Liver (tissue), 9 donors: Measurements from ENCODE around the gene COBL. TPM values are rescaled to one million over a fixed set of nuclear protein-coding genes. Genes with fewer than 3 reads are reported as not detected.

Experiments
- DNase-seq: peaks from one replicate; pipeline ENCODE4 v3.0.0-alpha.2; 2017; ENCODE audit warnings: low spot score
- H3K27ac ChIP-seq, 2 donors: one replicate each; pipeline ENCODE4 v1.7.0; 2013; ENCODE audit warnings: inconsistent platforms in 2 of 2, low read length in 2 of 2, control low read depth in 1 of 2, low read depth in 1 of 2, mild to moderate bottlenecking in 1 of 2
- H3K27me3 ChIP-seq, 4 donors: one replicate each; pipeline versions ENCODE4 v1.6.1 to v1.7.0; 2013; ENCODE audit warnings: low read length in 3 of 4, inconsistent platforms in 1 of 4, mild to moderate bottlenecking in 1 of 4, moderate library complexity in 1 of 4; ENCODE audit not compliant: control insufficient read depth in 4 of 4, insufficient read depth in 4 of 4
- H3K36me3 ChIP-seq, 4 donors: one replicate each; pipeline versions ENCODE4 v1.6.1 to v1.7.0; 2013; ENCODE audit warnings: low read length in 3 of 4, mild to moderate bottlenecking in 3 of 4, low read depth in 1 of 4, moderate library complexity in 1 of 4; ENCODE audit not compliant: control insufficient read depth in 4 of 4, insufficient read depth in 3 of 4
- H3K4me1 ChIP-seq, 4 donors: one replicate each; pipeline versions ENCODE4 v1.6.1 to v1.7.0; 2013; ENCODE audit warnings: low read length in 3 of 4, mild to moderate bottlenecking in 3 of 4, moderate library complexity in 1 of 4; ENCODE audit not compliant: control insufficient read depth in 4 of 4, insufficient read depth in 4 of 4
- H3K4me3 ChIP-seq, 3 donors: one replicate each; pipeline versions ENCODE4 v1.6.1 to v1.7.0; 2013; ENCODE audit warnings: low read length in 3 of 3, control low read depth in 1 of 3, low read depth in 1 of 3, mild to moderate bottlenecking in 1 of 3
- H3K9ac ChIP-seq, 2 donors: one replicate each; pipeline ENCODE4 v1.7.0; 2013; ENCODE audit warnings: low read length in 2 of 2, mild to moderate bottlenecking in 2 of 2, moderate library complexity in 2 of 2, control low read depth in 1 of 2, low read depth in 1 of 2
- H3K9me3 ChIP-seq, 4 donors: one replicate each; pipeline versions ENCODE4 v1.6.1 to v1.7.0; 2013; ENCODE audit warnings: low read length in 3 of 4; ENCODE audit not compliant: control insufficient read depth in 4 of 4
- EGR1 ChIP-seq, 2 donors: IDR thresholded peaks; 2 replicates each; pipeline ENCODE4 v1.6.1; 2016 to 2018; ENCODE audit warnings: antibody characterized with exemption in 2 of 2, low read depth in 2 of 2
- FOXA1 ChIP-seq: IDR thresholded peaks from 2 replicates; pipeline ENCODE4 v1.6.1; 2016; ENCODE audit warnings: antibody characterized with exemption
- FOXA2 ChIP-seq: IDR thresholded peaks from 2 replicates; pipeline ENCODE4 v1.6.1; 2016; ENCODE audit warnings: antibody characterized with exemption
- GABPA ChIP-seq, 2 donors: IDR thresholded peaks in 1 of 2; conservative IDR thresholded peaks in 1 of 2; 2 replicates each; pipeline ENCODE4 v1.6.1; 2016; ENCODE audit warnings: antibody characterized with exemption in 2 of 2, mild to moderate bottlenecking in 1 of 2, moderate library complexity in 1 of 2
- HNF4A ChIP-seq, 2 donors: conservative IDR thresholded peaks; 2 replicates each; pipeline ENCODE4 v1.6.1; 2016; ENCODE audit warnings: antibody characterized with exemption in 2 of 2, mild to moderate bottlenecking in 2 of 2
- HNF4G ChIP-seq: IDR thresholded peaks from 2 replicates; pipeline ENCODE4 v1.6.1; 2016; ENCODE audit warnings: antibody characterized with exemption
- JUND ChIP-seq, 2 donors: IDR thresholded peaks; 2 replicates each; pipeline ENCODE4 v1.6.1; 2016; ENCODE audit warnings: antibody characterized with exemption in 2 of 2
- NR2F2 ChIP-seq: IDR thresholded peaks from 2 replicates; pipeline ENCODE4 v1.6.1; 2016; ENCODE audit warnings: antibody characterized with exemption
- RAD21 ChIP-seq, 2 donors: IDR thresholded peaks; 2 replicates each; pipeline ENCODE4 v1.6.1; 2016; ENCODE audit warnings: antibody characterized with exemption in 2 of 2, mild to moderate bottlenecking in 2 of 2
- RXRA ChIP-seq, 2 donors: IDR thresholded peaks; 2 replicates each; pipeline ENCODE4 v1.6.1; 2017 to 2018; ENCODE audit warnings: antibody characterized with exemption in 2 of 2, mild to moderate bottlenecking in 1 of 2
- SP1 ChIP-seq: IDR thresholded peaks from 2 replicates; pipeline ENCODE4 v1.6.1; 2018; ENCODE audit warnings: antibody characterized with exemption, mild to moderate bottlenecking
- TAF1 ChIP-seq: conservative IDR thresholded peaks from 2 replicates; pipeline ENCODE4 v1.6.1; 2016; ENCODE audit warnings: antibody characterized with exemption, mild to moderate bottlenecking
- YY1 ChIP-seq: IDR thresholded peaks from 2 replicates; pipeline ENCODE4 v1.6.1; 2016; ENCODE audit warnings: antibody characterized with exemption, mild to moderate bottlenecking
- WGBS: extraction: QIAGEN DNeasy Blood & Tissue Kit; methylation state at CpG from one replicate; pipeline ENCODE4 v1.1.7; 2013; 5-methylcytosine and 5-hydroxymethylcytosine counted together
- polyA plus RNA-seq, 2 donors: library from polyadenylated mRNA; stranded (reverse) in 1 of 2; unstranded in 1 of 2; fragments of 200-250 nt in 1 of 2; fragments of >200 nt in 1 of 2; fragmentation: Nextera tagmentation in 1 of 2; extraction: Ambion mirVana in 1 of 2; gene quantifications; one replicate each; pipeline versions ENCODE4 v1.2.1 to v1.2.3, GENCODE V29; 2013 to 2015
- total RNA-seq, 2 donors: library from RNA; depleted of rRNA; stranded (reverse); fragments of >200 nt; gene quantifications; one replicate each; pipeline ENCODE4 v1.2.3, GENCODE V29; 2014
- TF ChIP-seq, protein P1 (sequence below): IDR thresholded peaks from 2 replicates; pipeline ENCODE4 v1.6.1; 2016; ENCODE audit warnings: antibody characterized with exemption
- TF ChIP-seq, protein P2 (sequence below): IDR thresholded peaks from 2 replicates; pipeline ENCODE4 v1.6.1; 2016; ENCODE audit warnings: antibody characterized with exemption, mild to moderate bottlenecking
- TF ChIP-seq, protein P3 (sequence below): IDR thresholded peaks from 2 replicates; pipeline ENCODE4 v1.6.1; 2016; ENCODE audit warnings: antibody characterized with exemption
- TF ChIP-seq, protein P4 (sequence below): fragments of 150-350 bp; IDR thresholded peaks from 2 replicates; pipeline ENCODE4 v1.5.1; 2017; ENCODE audit warnings: improper control_type of control experiment, low read depth, low read length; ENCODE audit not compliant: missing input control
- TF ChIP-seq, protein P5 (sequence below): IDR thresholded peaks from 2 replicates; pipeline ENCODE4 v1.6.1; 2016; ENCODE audit warnings: antibody characterized with exemption
- donor health status: healthy.
- donor health status: healthy.
- donor health status: healthy.
- donor health status: healthy.
- donor health status: healthy.

COBL gene
- total and polyA plus RNA-seq, 4 donors = 5.8 to 18.7 (median 10.7) TPM

DNA sequence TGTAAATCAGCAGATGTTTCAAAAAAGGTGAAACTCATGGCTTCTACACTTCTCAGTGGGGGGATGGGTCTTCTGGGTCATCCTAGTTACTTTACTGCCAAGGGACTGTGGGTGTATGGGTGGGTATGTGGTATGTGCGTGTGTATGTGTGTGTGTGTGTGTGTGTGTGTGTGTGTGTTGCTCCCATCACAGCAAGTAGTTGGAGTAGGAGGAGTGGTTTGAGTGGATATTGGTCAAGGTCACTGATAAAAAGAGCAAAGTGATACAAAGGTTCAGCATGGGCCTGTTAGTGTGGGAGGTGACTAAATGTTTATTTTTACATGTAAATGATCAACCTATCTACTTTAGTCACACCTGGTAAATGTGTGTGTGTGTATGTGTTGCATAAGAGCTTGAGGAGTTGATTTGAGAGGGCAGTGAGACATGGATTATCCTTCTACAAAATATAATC, 11.8 kb upstream of the COBL start:
- H3K4me1 ChIP-seq = peaks cover 9 to 43% (median 30%) of the 10 kb centered on the region in 4 donors
- H3K36me3 ChIP-seq = no peaks in the 10 kb centered on the region
- no peak overlapping the region for H3K9ac ChIP-seq
- WGBS = 29% methylated on average over 1 of the region's 1 CpG
- no peaks in the 10 kb centered on the region for H3K27me3 ChIP-seq
- peak overlapping the region; percentile 66 to 74 for H3K27ac ChIP-seq
- no peaks in the 10 kb centered on the region for H3K9me3 ChIP-seq
- peak; percentile 56 for DNase-seq
- H3K4me3 ChIP-seq = no peak overlapping the region
- TF ChIP-seq FOXA1 (peak; percentile 51), EGR1 (IDR thresholded peaks at IDR 0.05; ENCODE audit: low read depth in 2 of 2) (peak in 1 of 2 donors; percentile 85), FOXA2 (peak; percentile 73), YY1 (peak; percentile 64), TAF1 (no peak), HNF4G (peak; percentile 82), HNF4A (conservative IDR thresholded peaks at IDR 0.05) (peak; percentile 94 to 95), SP1 (peak; percentile 93), RXRA (IDR thresholded peaks at IDR 0.05) (peak; percentile 96 to 97), JUND (IDR thresholded peaks at IDR 0.05) (peak; percentile 71 to 90), GABPA (IDR thresholded peaks at IDR 0.05 in 1 of 2, conservative IDR thresholded peaks at IDR 0.05 in 1 of 2) (peak in 1 of 2 donors; percentile 51), NR2F2 (peak; percentile 77), RAD21 (IDR thresholded peaks at IDR 0.05) (peak in 1 of 2 donors; percentile 56)
- TF ChIP-seq, protein P1, sequence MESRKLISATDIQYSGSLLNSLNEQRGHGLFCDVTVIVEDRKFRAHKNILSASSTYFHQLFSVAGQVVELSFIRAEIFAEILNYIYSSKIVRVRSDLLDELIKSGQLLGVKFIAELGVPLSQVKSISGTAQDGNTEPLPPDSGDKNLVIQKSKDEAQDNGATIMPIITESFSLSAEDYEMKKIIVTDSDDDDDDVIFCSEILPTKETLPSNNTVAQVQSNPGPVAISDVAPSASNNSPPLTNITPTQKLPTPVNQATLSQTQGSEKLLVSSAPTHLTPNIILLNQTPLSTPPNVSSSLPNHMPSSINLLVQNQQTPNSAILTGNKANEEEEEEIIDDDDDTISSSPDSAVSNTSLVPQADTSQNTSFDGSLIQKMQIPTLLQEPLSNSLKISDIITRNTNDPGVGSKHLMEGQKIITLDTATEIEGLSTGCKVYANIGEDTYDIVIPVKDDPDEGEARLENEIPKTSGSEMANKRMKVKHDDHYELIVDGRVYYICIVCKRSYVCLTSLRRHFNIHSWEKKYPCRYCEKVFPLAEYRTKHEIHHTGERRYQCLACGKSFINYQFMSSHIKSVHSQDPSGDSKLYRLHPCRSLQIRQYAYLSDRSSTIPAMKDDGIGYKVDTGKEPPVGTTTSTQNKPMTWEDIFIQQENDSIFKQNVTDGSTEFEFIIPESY = peak; percentile 71
- TF ChIP-seq, protein P2, sequence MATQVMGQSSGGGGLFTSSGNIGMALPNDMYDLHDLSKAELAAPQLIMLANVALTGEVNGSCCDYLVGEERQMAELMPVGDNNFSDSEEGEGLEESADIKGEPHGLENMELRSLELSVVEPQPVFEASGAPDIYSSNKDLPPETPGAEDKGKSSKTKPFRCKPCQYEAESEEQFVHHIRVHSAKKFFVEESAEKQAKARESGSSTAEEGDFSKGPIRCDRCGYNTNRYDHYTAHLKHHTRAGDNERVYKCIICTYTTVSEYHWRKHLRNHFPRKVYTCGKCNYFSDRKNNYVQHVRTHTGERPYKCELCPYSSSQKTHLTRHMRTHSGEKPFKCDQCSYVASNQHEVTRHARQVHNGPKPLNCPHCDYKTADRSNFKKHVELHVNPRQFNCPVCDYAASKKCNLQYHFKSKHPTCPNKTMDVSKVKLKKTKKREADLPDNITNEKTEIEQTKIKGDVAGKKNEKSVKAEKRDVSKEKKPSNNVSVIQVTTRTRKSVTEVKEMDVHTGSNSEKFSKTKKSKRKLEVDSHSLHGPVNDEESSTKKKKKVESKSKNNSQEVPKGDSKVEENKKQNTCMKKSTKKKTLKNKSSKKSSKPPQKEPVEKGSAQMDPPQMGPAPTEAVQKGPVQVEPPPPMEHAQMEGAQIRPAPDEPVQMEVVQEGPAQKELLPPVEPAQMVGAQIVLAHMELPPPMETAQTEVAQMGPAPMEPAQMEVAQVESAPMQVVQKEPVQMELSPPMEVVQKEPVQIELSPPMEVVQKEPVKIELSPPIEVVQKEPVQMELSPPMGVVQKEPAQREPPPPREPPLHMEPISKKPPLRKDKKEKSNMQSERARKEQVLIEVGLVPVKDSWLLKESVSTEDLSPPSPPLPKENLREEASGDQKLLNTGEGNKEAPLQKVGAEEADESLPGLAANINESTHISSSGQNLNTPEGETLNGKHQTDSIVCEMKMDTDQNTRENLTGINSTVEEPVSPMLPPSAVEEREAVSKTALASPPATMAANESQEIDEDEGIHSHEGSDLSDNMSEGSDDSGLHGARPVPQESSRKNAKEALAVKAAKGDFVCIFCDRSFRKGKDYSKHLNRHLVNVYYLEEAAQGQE = peak; percentile 68
- TF ChIP-seq, protein P3, sequence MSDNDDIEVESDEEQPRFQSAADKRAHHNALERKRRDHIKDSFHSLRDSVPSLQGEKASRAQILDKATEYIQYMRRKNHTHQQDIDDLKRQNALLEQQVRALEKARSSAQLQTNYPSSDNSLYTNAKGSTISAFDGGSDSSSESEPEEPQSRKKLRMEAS = peak; percentile 67
- TF ChIP-seq, protein P4, sequence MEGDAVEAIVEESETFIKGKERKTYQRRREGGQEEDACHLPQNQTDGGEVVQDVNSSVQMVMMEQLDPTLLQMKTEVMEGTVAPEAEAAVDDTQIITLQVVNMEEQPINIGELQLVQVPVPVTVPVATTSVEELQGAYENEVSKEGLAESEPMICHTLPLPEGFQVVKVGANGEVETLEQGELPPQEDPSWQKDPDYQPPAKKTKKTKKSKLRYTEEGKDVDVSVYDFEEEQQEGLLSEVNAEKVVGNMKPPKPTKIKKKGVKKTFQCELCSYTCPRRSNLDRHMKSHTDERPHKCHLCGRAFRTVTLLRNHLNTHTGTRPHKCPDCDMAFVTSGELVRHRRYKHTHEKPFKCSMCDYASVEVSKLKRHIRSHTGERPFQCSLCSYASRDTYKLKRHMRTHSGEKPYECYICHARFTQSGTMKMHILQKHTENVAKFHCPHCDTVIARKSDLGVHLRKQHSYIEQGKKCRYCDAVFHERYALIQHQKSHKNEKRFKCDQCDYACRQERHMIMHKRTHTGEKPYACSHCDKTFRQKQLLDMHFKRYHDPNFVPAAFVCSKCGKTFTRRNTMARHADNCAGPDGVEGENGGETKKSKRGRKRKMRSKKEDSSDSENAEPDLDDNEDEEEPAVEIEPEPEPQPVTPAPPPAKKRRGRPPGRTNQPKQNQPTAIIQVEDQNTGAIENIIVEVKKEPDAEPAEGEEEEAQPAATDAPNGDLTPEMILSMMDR = no peak
- TF ChIP-seq, protein P5, sequence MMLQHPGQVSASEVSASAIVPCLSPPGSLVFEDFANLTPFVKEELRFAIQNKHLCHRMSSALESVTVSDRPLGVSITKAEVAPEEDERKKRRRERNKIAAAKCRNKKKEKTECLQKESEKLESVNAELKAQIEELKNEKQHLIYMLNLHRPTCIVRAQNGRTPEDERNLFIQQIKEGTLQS = peak; percentile 50
